ENCODE data around the gene PSMD6.

Gene PSMD6

DNA sequence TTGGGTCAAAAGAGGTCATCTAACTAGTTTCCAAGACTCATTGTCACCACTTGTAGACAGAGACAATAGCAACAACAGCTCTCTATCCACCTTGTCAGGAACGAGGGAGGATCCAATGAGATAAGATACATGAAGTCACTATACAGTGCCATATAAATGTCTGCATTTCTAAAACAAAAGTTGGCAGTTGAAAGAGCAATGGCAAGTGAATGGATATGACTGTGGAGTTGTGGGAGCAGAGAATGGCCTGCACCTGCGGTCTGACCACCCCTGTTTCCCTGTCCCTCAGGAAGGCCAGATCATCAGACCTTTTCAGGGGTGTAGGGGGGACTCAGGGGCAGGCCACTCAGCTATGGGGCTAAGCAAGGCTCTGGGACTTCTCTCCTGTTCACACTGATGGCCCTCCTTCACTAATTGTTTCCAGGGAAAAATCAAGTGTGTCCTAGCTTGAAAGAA, 40.7 kb upstream of the PSMD6 start:
- TF ChIP-seq MYC (IDR thresholded peaks at IDR 0.05; ENCODE audit: low read depth, low read length) (no peak), POLR2A (IDR thresholded peaks at IDR 0.05; ENCODE audit: extremely low read depth, insufficient read length) (no peak)
- TF ChIP-seq, protein P1, sequence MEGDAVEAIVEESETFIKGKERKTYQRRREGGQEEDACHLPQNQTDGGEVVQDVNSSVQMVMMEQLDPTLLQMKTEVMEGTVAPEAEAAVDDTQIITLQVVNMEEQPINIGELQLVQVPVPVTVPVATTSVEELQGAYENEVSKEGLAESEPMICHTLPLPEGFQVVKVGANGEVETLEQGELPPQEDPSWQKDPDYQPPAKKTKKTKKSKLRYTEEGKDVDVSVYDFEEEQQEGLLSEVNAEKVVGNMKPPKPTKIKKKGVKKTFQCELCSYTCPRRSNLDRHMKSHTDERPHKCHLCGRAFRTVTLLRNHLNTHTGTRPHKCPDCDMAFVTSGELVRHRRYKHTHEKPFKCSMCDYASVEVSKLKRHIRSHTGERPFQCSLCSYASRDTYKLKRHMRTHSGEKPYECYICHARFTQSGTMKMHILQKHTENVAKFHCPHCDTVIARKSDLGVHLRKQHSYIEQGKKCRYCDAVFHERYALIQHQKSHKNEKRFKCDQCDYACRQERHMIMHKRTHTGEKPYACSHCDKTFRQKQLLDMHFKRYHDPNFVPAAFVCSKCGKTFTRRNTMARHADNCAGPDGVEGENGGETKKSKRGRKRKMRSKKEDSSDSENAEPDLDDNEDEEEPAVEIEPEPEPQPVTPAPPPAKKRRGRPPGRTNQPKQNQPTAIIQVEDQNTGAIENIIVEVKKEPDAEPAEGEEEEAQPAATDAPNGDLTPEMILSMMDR (IDR thresholded peaks at IDR 0.05; ENCODE audit: low read depth, low read length) = no peak
- TF ChIP-seq, protein P2, sequence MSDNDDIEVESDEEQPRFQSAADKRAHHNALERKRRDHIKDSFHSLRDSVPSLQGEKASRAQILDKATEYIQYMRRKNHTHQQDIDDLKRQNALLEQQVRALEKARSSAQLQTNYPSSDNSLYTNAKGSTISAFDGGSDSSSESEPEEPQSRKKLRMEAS (IDR thresholded peaks at IDR 0.05; ENCODE audit: low read depth, low read length) = no peak
- DNase-seq (ENCODE audit: low read depth) = no peak
- no peak overlapping the region for H3K4me3 ChIP-seq (ENCODE audit: low read depth, low read length)

DNA sequence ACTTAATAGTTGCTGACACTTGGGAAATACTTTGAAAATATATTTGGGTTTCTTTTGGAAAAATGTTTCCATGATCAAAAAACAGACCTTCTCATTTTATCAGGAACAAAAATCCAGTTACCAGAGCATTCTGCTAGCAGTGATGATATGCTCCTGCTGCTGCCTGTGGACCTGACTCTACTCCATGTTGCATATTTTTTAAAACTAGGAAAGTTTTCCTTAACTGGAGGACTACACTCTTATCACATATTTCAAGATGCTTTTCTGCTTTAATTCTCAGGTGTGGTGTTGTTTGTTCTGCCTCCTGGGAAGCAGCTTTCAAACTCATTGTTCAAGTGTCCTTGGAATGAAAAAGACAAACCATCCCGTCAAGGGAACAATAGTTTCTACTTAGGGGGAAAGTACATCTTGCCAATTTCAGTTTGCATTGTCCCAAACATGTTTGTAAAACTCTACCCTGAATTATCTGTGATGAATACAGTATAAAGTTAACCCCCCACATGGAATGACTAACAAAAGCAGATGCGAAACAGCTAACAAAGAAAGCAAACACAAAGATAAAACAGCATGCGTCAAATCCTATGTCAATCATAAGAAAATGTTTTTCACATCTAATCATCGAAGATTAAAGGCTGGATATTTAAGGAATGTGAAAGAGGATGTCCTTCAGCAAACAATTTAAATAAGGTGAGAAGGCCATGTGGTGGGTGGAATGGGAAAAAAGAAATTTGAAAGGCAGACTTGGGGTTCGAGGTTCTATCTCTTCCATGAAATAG, 40.1 kb upstream of the PSMD6 start:
- no peak overlapping the region for H3K4me3 ChIP-seq (ENCODE audit: low read depth, low read length)
- no peak for DNase-seq (ENCODE audit: low read depth)
- TF ChIP-seq MYC (IDR thresholded peaks at IDR 0.05; ENCODE audit: low read depth, low read length) = no peak
- TF ChIP-seq, protein P2 (IDR thresholded peaks at IDR 0.05; ENCODE audit: low read depth, low read length) = no peak
- TF ChIP-seq, protein P1 (IDR thresholded peaks at IDR 0.05; ENCODE audit: low read depth, low read length) = no peak
- no peak for TF ChIP-seq POLR2A (IDR thresholded peaks at IDR 0.05; ENCODE audit: extremely low read depth, insufficient read length)

DNA sequence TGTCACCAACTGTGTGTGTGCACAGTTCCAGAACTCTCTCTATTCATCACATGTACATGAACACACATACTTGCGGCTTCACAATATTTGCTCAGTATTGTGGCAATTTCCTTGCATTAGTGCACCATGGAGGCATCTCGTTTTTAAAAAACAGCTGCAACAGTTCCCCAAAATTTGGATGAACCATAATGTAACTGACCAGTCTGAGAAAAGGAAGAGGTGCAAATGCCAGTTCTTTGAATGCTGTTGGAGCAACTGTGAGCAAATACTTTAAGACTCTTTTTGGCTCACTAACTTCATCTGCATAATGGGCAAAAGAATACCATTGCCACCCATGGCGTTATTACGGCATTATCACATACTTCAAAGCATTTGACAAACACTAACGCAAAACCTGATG, 38.3 kb upstream of the PSMD6 start:
- TF ChIP-seq, protein P2 (IDR thresholded peaks at IDR 0.05; ENCODE audit: low read depth, low read length) = no peak
- TF ChIP-seq POLR2A (IDR thresholded peaks at IDR 0.05; ENCODE audit: extremely low read depth, insufficient read length) = no peak
- TF ChIP-seq, protein P1 (IDR thresholded peaks at IDR 0.05; ENCODE audit: low read depth, low read length) = no peak
- TF ChIP-seq MYC (IDR thresholded peaks at IDR 0.05; ENCODE audit: low read depth, low read length) = no peak
- no peak for DNase-seq (ENCODE audit: low read depth)
- H3K4me3 ChIP-seq (ENCODE audit: low read depth, low read length) = no peak overlapping the region

DNA sequence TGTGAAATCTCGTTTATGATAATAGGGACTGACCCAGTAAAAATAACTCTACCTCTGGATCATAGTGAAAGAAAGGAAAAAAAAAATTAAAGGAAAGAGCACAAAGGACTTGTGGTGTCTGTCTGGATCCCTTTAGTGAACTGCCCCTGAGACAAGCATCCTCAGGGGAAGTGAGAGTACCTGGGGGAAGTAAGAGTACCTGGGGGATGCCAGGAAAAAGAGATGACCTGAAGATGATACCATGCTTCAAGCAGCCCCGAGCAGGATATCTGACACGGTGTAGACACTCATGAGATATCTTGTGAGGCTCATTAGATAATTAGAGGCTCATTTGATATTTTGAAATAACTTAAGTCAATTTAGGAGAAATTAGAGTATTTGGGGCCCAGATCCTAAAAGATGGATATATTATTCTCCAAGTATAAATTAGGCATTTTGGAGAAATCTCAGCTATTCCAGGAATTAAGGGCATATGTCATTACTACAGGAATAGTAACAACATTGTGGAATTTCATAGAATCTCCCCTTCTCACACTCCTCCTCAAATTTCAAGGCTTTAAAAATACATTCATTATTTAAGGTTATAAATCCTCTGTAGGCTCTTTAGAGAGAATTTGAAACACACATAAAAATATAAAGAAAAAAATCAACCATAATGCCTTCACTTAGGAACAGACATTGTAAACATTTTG, 36.3 kb upstream of the PSMD6 start:
- no peak for DNase-seq (ENCODE audit: low read depth)
- H3K4me3 ChIP-seq (ENCODE audit: low read depth, low read length) = no peak overlapping the region
- TF ChIP-seq, protein P1 (IDR thresholded peaks at IDR 0.05; ENCODE audit: low read depth, low read length) = no peak
- TF ChIP-seq, protein P2 (IDR thresholded peaks at IDR 0.05; ENCODE audit: low read depth, low read length) = no peak
- TF ChIP-seq MYC (IDR thresholded peaks at IDR 0.05; ENCODE audit: low read depth, low read length) (no peak), POLR2A (IDR thresholded peaks at IDR 0.05; ENCODE audit: extremely low read depth, insufficient read length) (no peak)

DNA sequence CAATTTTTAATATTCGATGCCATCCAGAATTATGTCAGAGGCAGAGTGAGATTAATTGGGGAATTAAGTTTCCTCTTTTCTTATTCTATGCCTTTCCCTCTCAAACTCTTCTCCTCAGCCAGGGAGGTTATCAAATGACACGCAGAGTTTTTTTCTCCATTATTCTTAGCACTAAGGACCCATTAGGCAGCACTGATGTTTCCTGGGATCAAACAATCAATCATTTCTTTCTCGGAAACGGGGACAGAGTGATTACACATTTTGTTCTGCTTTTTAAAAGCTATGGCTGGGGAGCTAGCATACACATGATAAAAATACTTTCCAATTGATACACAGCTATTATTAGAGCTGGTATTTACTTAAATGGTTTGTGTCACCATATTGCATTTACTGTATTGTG, 35.3 kb upstream of the PSMD6 start:
- H3K4me3 ChIP-seq (ENCODE audit: low read depth, low read length) = no peak overlapping the region
- DNase-seq (ENCODE audit: low read depth) = no peak
- TF ChIP-seq POLR2A (IDR thresholded peaks at IDR 0.05; ENCODE audit: extremely low read depth, insufficient read length) (no peak), MYC (IDR thresholded peaks at IDR 0.05; ENCODE audit: low read depth, low read length) (no peak)
- TF ChIP-seq, protein P2 (IDR thresholded peaks at IDR 0.05; ENCODE audit: low read depth, low read length) = no peak
- TF ChIP-seq, protein P1 (IDR thresholded peaks at IDR 0.05; ENCODE audit: low read depth, low read length) = no peak
